Adrenal gland (tissue), 12 donors: ENCODE data around the gene DRG2. TPM values are rescaled to one million over a fixed set of nuclear protein-coding genes. Genes with fewer than 3 reads are reported as not detected.

Experiments used
- DNase-seq, 7 donors: peaks; one replicate each; pipeline ENCODE4 v3.0.0-alpha.2; 2019 to 2020
- H3K27ac ChIP-seq, 5 donors: fragments of 200-600 bp; sonication (generic) in 4 of 5; 1 replicate in 3 of 5; 2 replicates in 2 of 5; pipeline versions ENCODE4 v1.5.1 to v1.8.0; 2016 to 2020; ENCODE audit warnings: mild to moderate bottlenecking in 1 of 5
- H3K27me3 ChIP-seq: fragments of 200-600 bp; 2 replicates; pipeline ENCODE4 v1.8.0; 2021
- H3K36me3 ChIP-seq, 2 donors: fragments of 200-600 bp; replicated peaks in 1 of 2; 1 replicate in 1 of 2; 2 replicates in 1 of 2; pipeline versions ENCODE4 v1.5.1 to v1.8.0; 2018 to 2022
- H3K4me1 ChIP-seq, 2 donors: fragments of 200-600 bp; replicated peaks in 1 of 2; 1 replicate in 1 of 2; 2 replicates in 1 of 2; pipeline versions ENCODE4 v1.5.1 to v1.8.0; 2018 to 2021
- H3K4me3 ChIP-seq, 4 donors: fragments of 200-600 bp; sonication (generic) in 3 of 4; one replicate each; pipeline ENCODE4 v1.5.1; 2016 to 2018
- H3K9me3 ChIP-seq, 3 donors: fragments of 200-600 bp; sonication (generic) in 1 of 3; replicated peaks in 1 of 3; 1 replicate in 2 of 3; 2 replicates in 1 of 3; pipeline versions ENCODE4 v1.5.1 to v1.8.0; 2016 to 2021
- POLR2A ChIP-seq, 2 donors: fragments of 450-650 bp; IDR thresholded peaks; one replicate each; pipeline ENCODE4 v1.6.1; 2017; ENCODE audit warnings: antibody characterized with exemption in 2 of 2, mild to moderate bottlenecking in 2 of 2, moderate library complexity in 1 of 2
- WGBS, 4 donors: extraction: QIAGEN DNeasy Blood & Tissue Kit in 2 of 4; methylation state at CpG; one replicate each; pipeline versions ENCODE4 v1.1.5 to v1.1.7; 2013 to 2017; 5-methylcytosine and 5-hydroxymethylcytosine counted together
- intact Hi-C, 2 donors: fragments of 100-400 bp; cut with DNase I; formaldehyde crosslinking; loops; one replicate each; pipeline versions ENCODE4 v1.14.1 to v1.15.0; 2022 to 2023
- polyA plus RNA-seq, 3 donors: library from polyadenylated mRNA; stranded (reverse); fragments of 200-250 nt in 2 of 3; fragments of 350-450 nt in 1 of 3; fragmentation: Illumina TruSeq in 1 of 3; extraction: RNeasy Lipid Tissue Mini Kit (QIAGEN cat#74804) in 1 of 3; gene quantifications; one replicate each; pipeline ENCODE4 v1.2.3, GENCODE V29; 2013 to 2014
- total RNA-seq, 9 donors: library from RNA; depleted of rRNA in 4 of 9; stranded (reverse); fragments of >200 nt in 4 of 9; fragments of 120-200 nt in 1 of 9; fragmentation: NEBNext Ultra II Directional in 1 of 9; extraction: Animal tissue kit (Norgen Biotek cat#: 25700) in 1 of 9; gene quantifications; one replicate each; pipeline versions ENCODE4 v1.1.0 to v1.2.4, GENCODE V29; 2013 to 2023
- TF ChIP-seq, protein P1 (sequence below), 6 experiments: fragments of 450-650 bp in 4 of 6; fragments of 200-600 bp in 2 of 6; sonication (generic) in 1 of 6; IDR thresholded peaks; 1 replicate in 5 of 6; 2 replicates in 1 of 6; pipeline versions ENCODE4 v1.5.1 to v1.8.0; 2016 to 2021; ENCODE audit warnings: antibody characterized with exemption in 6 of 6, mild to moderate bottlenecking in 2 of 6, moderate library complexity in 1 of 6
- donor health status: healthy with polysubstance abuse.
- donor health status: Bipolar disorder and iron deficiency.
- donor health status: DM: yes; HTN: yes; CAD: no.
- donor health status: DM: no; HTN: no; CAD: no.
- donor health status: DM: no; HTN: no; CAD: no.
- donor health status: DM: yes; HTN: yes; CAD: no.

Gene DRG2
- total and polyA plus RNA-seq, 12 donors = 17.1 to 97.1 (median 43.5) TPM

DNA sequence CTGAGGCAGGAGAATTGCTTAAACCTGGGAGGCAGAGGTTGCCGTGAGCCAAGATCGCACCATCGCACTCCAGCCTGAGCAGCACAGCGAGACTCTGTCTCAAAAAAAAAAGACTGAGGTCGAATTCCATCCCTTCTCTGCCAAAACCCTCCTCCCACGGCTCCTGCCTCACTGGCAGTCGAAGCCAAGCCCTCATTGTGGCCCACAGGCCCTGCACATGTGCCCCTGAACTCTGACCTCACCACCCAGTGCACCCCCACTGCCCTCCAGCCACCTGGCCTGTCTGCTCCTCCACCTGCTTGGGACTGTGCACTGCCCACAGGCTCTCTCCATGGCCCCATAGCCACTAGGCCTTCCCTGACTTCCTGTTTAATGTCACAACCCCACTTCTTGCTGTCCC, 27.8 kb downstream of the DRG2 start:
- Histone ChIP-seq H3K36me3 (no peaks in the 10 kb centered on the region), H3K27ac (no peak overlapping the region), H3K4me3 (no peak overlapping the region), H3K4me1 (no peaks in the 10 kb centered on the region), H3K9me3 (no peaks in the 10 kb centered on the region), H3K27me3 (no peaks in the 10 kb centered on the region)
- intact Hi-C loops = no loop called here
- no peak for TF ChIP-seq POLR2A (IDR thresholded peaks at IDR 0.05)
- TF ChIP-seq, protein P1, sequence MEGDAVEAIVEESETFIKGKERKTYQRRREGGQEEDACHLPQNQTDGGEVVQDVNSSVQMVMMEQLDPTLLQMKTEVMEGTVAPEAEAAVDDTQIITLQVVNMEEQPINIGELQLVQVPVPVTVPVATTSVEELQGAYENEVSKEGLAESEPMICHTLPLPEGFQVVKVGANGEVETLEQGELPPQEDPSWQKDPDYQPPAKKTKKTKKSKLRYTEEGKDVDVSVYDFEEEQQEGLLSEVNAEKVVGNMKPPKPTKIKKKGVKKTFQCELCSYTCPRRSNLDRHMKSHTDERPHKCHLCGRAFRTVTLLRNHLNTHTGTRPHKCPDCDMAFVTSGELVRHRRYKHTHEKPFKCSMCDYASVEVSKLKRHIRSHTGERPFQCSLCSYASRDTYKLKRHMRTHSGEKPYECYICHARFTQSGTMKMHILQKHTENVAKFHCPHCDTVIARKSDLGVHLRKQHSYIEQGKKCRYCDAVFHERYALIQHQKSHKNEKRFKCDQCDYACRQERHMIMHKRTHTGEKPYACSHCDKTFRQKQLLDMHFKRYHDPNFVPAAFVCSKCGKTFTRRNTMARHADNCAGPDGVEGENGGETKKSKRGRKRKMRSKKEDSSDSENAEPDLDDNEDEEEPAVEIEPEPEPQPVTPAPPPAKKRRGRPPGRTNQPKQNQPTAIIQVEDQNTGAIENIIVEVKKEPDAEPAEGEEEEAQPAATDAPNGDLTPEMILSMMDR (IDR thresholded peaks at IDR 0.05) = no peak
- no peak for DNase-seq
- 74 to 83% (median 79%) methylated on average over 7 of the region's 7 CpGs for WGBS, 4 donors

DNA sequence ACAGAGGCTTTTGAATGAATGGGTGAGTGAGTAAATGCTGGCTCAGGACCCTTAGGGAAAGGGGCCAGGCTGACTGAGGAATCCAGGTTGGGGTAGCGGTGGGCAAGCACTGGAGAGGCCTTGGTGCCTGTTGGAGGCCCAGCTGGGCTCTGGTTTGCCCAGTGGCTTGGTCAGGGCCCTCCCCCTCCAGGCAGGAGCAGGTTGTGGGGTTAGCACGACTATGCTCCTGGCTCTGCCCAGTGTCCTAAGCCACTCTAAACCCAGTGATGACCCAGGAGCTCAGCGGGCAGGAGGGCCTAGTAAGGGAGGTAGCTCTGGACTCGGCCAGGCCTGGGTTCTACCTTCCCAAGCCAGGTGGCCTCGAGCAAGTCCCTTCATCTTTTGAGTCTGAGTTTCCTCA, 28.3 kb downstream of the DRG2 start:
- Histone ChIP-seq H3K27ac (no peak overlapping the region), H3K9me3 (no peaks in the 10 kb centered on the region), H3K4me1 (no peaks in the 10 kb centered on the region), H3K27me3 (no peaks in the 10 kb centered on the region), H3K4me3 (no peak overlapping the region), H3K36me3 (no peaks in the 10 kb centered on the region)
- DNase-seq = no peak
- 81 to 97% (median 92%) methylated on average over 4 to 5 of the region's 5 CpGs for WGBS, 4 donors
- intact Hi-C loops = no loop called here
- TF ChIP-seq POLR2A (IDR thresholded peaks at IDR 0.05) = no peak
- TF ChIP-seq, protein P1 (IDR thresholded peaks at IDR 0.05) = no peak

DNA sequence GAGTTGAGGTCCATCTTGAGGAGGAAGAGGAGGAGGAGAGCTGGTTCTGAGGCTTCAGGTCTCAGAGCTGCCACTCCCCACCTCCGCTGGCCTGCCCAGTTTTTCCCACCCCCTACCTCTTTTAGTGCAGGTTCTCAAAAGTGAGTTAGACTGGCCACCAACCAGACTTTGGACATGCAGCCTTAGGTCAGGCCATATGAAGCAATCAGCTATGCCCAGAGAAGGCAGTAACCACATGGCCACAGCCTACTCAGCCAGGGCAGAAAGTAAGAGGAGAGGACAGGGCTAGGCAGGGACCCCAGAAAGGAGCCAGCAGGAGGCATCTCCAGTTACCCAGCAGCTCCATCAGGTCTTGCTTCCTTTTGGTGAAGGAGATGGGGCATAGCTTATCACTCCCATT, 29.8 kb downstream of the DRG2 start:
- Histone ChIP-seq H3K36me3 (no peaks in the 10 kb centered on the region), H3K27ac (no peak overlapping the region), H3K9me3 (no peaks in the 10 kb centered on the region), H3K27me3 (no peaks in the 10 kb centered on the region), H3K4me1 (no peaks in the 10 kb centered on the region), H3K4me3 (no peak overlapping the region)
- 100% methylated on average over 1 of the region's 1 CpG for WGBS, 4 donors
- intact Hi-C loops = no loop called here
- DNase-seq = no peak
- no peak for TF ChIP-seq POLR2A (IDR thresholded peaks at IDR 0.05)
- TF ChIP-seq, protein P1 (IDR thresholded peaks at IDR 0.05) = no peak

DNA sequence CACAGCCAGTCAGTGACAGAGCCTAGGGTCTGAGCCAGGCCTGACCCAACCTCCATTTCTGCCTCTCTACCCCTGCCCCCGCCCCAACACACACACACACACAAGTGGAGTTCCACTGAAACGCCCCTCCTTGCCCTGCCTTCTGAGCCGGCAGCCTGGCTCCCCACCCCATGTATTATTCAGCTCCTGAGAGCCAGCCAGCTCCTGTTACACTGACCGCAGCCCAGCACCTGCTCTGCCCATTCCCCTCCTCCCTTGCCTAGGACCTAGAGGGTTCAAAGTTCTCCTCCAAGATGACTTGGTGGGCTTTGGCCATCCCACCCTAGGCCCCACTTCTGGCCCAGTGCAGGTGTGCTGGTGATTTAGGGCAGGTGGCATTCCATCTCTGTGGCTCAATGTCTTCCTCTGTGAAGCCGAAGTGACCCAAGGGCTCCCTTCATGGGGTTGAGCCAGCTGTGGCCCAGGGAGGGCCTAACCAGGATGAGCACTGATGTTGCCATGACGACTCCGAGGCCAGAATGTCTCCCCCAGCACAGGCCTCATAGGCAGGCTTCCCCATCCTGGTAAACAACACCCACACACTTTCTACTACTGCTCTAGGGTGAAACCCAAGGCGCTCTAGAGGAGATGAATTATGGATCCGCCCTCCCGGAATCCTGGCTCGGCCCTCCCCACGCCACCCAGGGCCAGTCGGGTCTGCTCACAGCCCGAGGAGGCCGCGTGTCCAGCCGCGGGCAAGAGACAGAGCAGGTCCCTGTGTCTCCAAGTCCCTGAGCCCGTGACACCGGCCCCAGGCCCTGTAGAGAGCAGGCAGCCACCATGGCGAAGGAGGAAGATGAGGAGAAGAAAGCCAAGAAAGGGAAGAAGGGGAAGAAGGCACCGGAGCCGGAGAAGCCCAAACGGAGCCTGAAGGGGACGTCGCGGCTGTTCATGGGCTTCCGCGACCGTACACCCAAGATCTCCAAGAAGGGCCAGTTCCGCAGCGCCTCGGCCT, 30.5 kb downstream of the DRG2 start:
- Histone ChIP-seq H3K36me3 (no peaks in the 10 kb centered on the region), H3K27ac (no peak overlapping the region), H3K27me3 (no peaks in the 10 kb centered on the region), H3K4me3 (no peak overlapping the region), H3K9me3 (no peaks in the 10 kb centered on the region), H3K4me1 (no peaks in the 10 kb centered on the region)
- WGBS, 4 donors = 88 to 95% (median 90%) methylated on average over 29 to 33 of the region's 33 CpGs
- intact Hi-C loops = no loop called here
- DNase-seq = no peak
- TF ChIP-seq, protein P1 (IDR thresholded peaks at IDR 0.05) = no peak
- no peak for TF ChIP-seq POLR2A (IDR thresholded peaks at IDR 0.05)
